Sigmoid colon (tissue), 7 donors: ENCODE results near the gene ENTR1. TPM values are rescaled to one million over a fixed set of nuclear protein-coding genes. Genes with fewer than 3 reads are reported as not detected.

Source experiments
- DNase-seq: peaks from one replicate; pipeline ENCODE4 v3.0.0-alpha.2; 2019
- H3K27ac ChIP-seq, 4 donors: fragments of 200-600 bp; sonication (generic); one replicate each; pipeline ENCODE4 v1.5.1; 2016 to 2019; ENCODE audit warnings: mild to moderate bottlenecking in 1 of 4
- H3K27me3 ChIP-seq, 3 donors: fragments of 200-600 bp; sonication (generic); one replicate each; pipeline ENCODE4 v1.5.1; 2019; ENCODE audit warnings: mild to moderate bottlenecking in 1 of 3
- H3K36me3 ChIP-seq, 4 donors: fragments of 200-600 bp; sonication (generic); one replicate each; pipeline ENCODE4 v1.5.1; 2016 to 2019
- H3K4me1 ChIP-seq, 4 donors: fragments of 200-600 bp; sonication (generic); one replicate each; pipeline ENCODE4 v1.5.1; 2017 to 2019
- H3K4me3 ChIP-seq, 4 donors: fragments of 200-600 bp; sonication (generic); one replicate each; pipeline ENCODE4 v1.5.1; 2017 to 2019; ENCODE audit warnings: mild to moderate bottlenecking in 2 of 4, moderate library complexity in 1 of 4
- H3K9me3 ChIP-seq, 4 donors: fragments of 200-600 bp in 3 of 4; sonication (generic) in 3 of 4; one replicate each; pipeline versions ENCODE4 v1.5.1 to v1.6.1; 2013 to 2019
- EP300 ChIP-seq, 4 donors: sonication (generic); formaldehyde crosslinking; IDR thresholded peaks; one replicate each; pipeline ENCODE4 v1.6.1; 2017; ENCODE audit warnings: antibody characterized with exemption in 4 of 4
- POLR2A ChIP-seq, 2 donors: fragments of 450-650 bp; IDR thresholded peaks; one replicate each; pipeline ENCODE4 v1.6.1; 2016; ENCODE audit warnings: antibody characterized with exemption in 2 of 2, mild to moderate bottlenecking in 2 of 2, moderate library complexity in 2 of 2
- POLR2AphosphoS5 ChIP-seq, 4 donors: sonication (generic); formaldehyde crosslinking; IDR thresholded peaks; one replicate each; pipeline ENCODE4 v1.6.1; 2017; ENCODE audit warnings: antibody characterized with exemption in 4 of 4
- WGBS, 2 donors: extraction: QIAGEN DNeasy Blood & Tissue Kit; methylation state at CpG; one replicate each; pipeline ENCODE4 v1.1.7; 2013; 5-methylcytosine and 5-hydroxymethylcytosine counted together
- intact Hi-C: fragments of 100-400 bp; cut with DNase I; formaldehyde crosslinking; loops from one replicate; pipeline ENCODE4 v1.15.1; 2023
- polyA plus RNA-seq, 3 donors: library from polyadenylated mRNA; stranded (reverse); fragments of 200-250 nt; gene quantifications; one replicate each; pipeline ENCODE4 v1.2.3, GENCODE V29; 2013
- total RNA-seq, 4 donors: library from RNA; depleted of rRNA; stranded (reverse); fragments of >200 nt; gene quantifications; one replicate each; pipeline ENCODE4 v1.1.0, GENCODE V29; 2016
- TF ChIP-seq, protein P1 (sequence below), 4 experiments: fragments of 450-650 bp in 3 of 4; fragments of 200-600 bp in 1 of 4; IDR thresholded peaks; one replicate each; pipeline ENCODE4 v1.5.1; 2016 to 2019; ENCODE audit warnings: antibody characterized with exemption in 4 of 4, mild to moderate bottlenecking in 3 of 4, moderate library complexity in 2 of 4
- donor health status: healthy with polysubstance abuse.
- donor health status: Bipolar disorder and iron deficiency.
- donor health status: healthy.

The ENTR1 gene
- total and polyA plus RNA-seq, 7 donors, result 16.2 to 47.2 (median 30.6) TPM

DNA sequence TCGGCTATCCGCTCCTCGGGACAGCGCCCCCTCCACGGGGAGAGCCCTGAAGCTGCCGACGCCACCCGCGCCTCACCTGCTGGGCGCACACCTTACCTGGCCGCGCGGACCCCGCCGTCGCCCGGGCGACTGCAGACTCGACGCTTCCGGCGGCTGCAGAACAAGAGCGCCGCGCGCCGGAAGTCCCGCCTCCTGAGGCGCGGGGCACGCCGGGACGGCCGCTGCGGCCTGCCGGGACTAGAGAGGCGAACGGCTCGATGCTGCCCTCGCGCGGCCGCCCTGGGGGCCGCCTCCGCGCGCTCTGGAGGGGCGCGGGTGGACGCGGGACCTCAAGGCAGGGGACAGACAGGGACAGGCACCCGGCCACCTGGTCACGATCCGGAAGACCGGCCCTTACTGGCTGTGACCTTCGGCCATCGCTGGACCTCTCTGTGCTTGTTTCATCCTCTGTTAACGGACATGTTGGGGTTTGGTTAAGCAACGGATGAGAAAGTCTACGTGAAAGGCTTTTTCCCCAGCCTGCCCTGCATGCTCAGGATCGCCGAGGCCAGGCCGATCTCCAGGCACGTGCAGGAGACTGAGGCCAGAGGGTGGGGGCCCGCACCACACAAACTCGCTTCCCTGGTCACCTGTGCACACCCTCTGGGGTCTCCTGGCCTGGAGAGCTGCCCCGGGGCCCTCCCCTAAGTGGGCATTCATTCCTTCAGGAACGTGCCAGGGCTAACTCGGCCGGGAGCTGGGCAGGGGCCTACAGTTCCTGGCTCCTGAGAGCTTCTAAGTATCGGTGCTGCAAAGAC, 10.2 kb downstream of the ENTR1 start, which contains the start of gene SNAPC4:
Gene SNAPC4 (minus strand): TSS at position 133 of the 797 bp plus-strand sequence. CDS start 1,742 bp downstream, outside the sequence.
- H3K9me3 ChIP-seq, result no peaks in the 10 kb centered on the region
- TF ChIP-seq POLR2AphosphoS5 (IDR thresholded peaks at IDR 0.05) (peak in 3 of 4 donors; percentile 31 to 71 (median 71)), EP300 (IDR thresholded peaks at IDR 0.05) (no peak), POLR2A (IDR thresholded peaks at IDR 0.05) (peak; percentile 12 to 32)
- TF ChIP-seq, protein P1, sequence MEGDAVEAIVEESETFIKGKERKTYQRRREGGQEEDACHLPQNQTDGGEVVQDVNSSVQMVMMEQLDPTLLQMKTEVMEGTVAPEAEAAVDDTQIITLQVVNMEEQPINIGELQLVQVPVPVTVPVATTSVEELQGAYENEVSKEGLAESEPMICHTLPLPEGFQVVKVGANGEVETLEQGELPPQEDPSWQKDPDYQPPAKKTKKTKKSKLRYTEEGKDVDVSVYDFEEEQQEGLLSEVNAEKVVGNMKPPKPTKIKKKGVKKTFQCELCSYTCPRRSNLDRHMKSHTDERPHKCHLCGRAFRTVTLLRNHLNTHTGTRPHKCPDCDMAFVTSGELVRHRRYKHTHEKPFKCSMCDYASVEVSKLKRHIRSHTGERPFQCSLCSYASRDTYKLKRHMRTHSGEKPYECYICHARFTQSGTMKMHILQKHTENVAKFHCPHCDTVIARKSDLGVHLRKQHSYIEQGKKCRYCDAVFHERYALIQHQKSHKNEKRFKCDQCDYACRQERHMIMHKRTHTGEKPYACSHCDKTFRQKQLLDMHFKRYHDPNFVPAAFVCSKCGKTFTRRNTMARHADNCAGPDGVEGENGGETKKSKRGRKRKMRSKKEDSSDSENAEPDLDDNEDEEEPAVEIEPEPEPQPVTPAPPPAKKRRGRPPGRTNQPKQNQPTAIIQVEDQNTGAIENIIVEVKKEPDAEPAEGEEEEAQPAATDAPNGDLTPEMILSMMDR (IDR thresholded peaks at IDR 0.05), result peak; percentile 49 to 95 (median 62)
- 4 to 7% methylated on average over 71 of the region's 71 CpGs for WGBS, 2 donors
- peaks cover 6 to 56% (median 18%) of the 10 kb centered on the region in 4 donors for H3K36me3 ChIP-seq
- peak; percentile 91 for DNase-seq
- peak within 1 kb of the TSS; percentile 70 to 99 (median 94) for H3K4me3 ChIP-seq
- H3K27me3 ChIP-seq, result no peaks in the 10 kb centered on the region
- peaks cover 0 to 29% (median 21%) of the 10 kb centered on the region in 4 donors for H3K4me1 ChIP-seq
- intact Hi-C loops, result loop anchor here (1.0 kb wide), 2 partner anchors 37 to 61 kb away; partner anchors contain the start of gene DNLZ
- peak within 1 kb of the TSS; percentile 44 to 76 (median 65) for H3K27ac ChIP-seq

DNA sequence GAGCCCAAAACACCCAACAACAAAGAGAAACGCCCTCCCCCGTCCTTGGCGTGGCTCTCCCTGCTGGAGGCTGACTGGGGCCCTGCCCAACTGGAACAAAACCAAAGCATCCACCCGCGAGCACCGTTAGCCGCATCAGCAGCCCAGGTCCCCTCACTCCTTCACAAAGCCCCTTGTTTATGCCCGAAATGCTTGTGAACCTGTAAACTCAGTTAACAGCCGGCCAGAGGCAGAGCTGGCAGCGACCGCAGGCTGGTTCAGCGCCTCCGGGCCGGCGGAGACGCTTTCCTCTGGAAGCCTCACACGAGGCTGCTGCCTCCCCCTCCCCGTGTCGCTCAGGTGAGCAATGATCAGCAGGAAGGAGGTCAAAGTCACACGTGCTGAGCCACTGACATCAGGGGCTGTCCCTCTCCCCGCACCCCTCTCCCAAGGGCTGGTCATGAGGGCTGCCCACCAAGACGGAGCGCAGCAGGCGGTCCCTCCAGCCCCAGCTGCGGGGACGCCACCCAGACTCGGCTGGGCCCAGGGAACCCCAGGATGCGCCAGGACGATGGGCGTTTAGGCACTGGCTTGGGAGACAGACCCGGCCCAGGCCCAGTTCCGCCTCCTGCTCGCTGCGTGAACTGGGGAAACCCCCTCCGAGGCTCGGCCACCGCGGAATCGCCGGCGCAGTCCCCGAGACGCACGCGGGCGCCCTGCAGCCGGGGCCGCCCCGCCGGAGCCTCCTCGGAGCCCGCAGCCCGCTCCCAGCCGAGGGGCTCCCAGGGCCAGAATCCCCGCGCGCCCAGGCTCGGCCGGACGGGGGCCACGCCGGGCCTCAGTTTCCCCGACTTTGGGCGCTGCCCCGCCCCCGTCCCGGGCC, 11.0 kb downstream of the ENTR1 start:
- Histone ChIP-seq H3K36me3 (peaks cover 8 to 56% (median 18%) of the 10 kb centered on the region in 4 donors), H3K4me1 (peaks cover 0 to 29% (median 21%) of the 10 kb centered on the region in 4 donors), H3K27ac (peak overlapping the region; percentile 44 to 76 (median 65)), H3K9me3 (no peaks in the 10 kb centered on the region), H3K4me3 (peak overlapping the region; percentile 70 to 99 (median 94)), H3K27me3 (no peaks in the 10 kb centered on the region)
- intact Hi-C loops, result loop anchor here (1.0 kb wide), 2 partner anchors 36 to 60 kb away; partner anchors contain the start of gene DNLZ
- TF ChIP-seq POLR2AphosphoS5 (IDR thresholded peaks at IDR 0.05), result no peak
- TF ChIP-seq POLR2A (IDR thresholded peaks at IDR 0.05), result no peak
- TF ChIP-seq, protein P1 (IDR thresholded peaks at IDR 0.05), result no peak
- no peak for TF ChIP-seq EP300 (IDR thresholded peaks at IDR 0.05)
- 1% methylated on average over 67 of the region's 67 CpGs for WGBS, 2 donors
- no peak for DNase-seq

DNA sequence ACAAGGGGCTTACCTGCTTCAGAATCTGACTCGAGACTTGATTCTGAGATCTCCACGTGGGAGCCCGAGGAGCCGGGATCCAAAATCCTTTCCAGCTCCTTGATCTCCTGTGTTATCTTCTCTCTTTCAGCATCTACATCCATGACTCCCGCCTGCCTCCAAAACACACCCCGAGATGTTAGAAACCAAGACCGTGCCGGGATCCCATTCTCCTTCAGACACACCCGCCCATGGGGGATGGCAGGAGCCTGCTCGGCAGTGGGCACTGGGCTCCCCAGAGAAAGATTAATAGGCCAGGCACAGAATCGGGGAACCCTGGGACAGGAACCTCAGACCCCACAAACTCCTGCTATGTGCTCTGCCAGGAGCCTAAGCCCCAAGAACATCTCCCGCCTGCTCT, 12.1 kb downstream of the ENTR1 start:
- DNase-seq, result no peak
- Histone ChIP-seq H3K9me3 (no peaks in the 10 kb centered on the region), H3K4me3 (no peak overlapping the region), H3K27me3 (no peaks in the 10 kb centered on the region), H3K4me1 (peaks cover 0 to 29% (median 21%) of the 10 kb centered on the region in 4 donors), H3K27ac (no peak overlapping the region), H3K36me3 (peaks cover 19 to 58% (median 27%) of the 10 kb centered on the region in 4 donors)
- WGBS, 2 donors, result 95 to 97% methylated on average over 12 of the region's 12 CpGs
- no peak for TF ChIP-seq EP300 (IDR thresholded peaks at IDR 0.05)
- TF ChIP-seq, protein P1 (IDR thresholded peaks at IDR 0.05), result no peak
- TF ChIP-seq POLR2AphosphoS5 (IDR thresholded peaks at IDR 0.05), result no peak
- TF ChIP-seq POLR2A (IDR thresholded peaks at IDR 0.05), result no peak
- intact Hi-C loops, result no loop called here

DNA sequence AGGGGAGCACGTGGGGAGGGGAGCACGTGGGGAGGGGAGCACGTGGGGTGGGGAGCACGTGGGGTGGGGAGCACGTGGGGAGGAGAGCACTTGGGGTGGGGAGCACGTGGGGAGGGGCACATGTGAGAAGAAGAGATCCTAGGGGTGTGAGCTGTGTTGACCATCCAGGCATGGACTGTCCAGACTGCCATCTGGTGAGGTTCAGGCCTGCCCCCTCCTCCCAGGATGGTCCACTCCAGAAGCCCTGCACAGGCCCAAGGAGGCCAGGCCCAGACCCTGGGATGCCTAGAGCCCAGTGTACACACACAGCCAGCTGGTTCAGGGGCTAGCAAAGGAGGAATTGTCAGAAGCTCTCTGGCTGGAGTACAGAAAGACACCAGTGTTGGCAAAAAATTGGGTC, 12.8 kb downstream of the ENTR1 start:
- WGBS, 2 donors, result 73 to 87% methylated on average over 6 of the region's 6 CpGs
- TF ChIP-seq EP300 (IDR thresholded peaks at IDR 0.05) (no peak), POLR2AphosphoS5 (IDR thresholded peaks at IDR 0.05) (no peak), POLR2A (IDR thresholded peaks at IDR 0.05) (no peak)
- TF ChIP-seq, protein P1 (IDR thresholded peaks at IDR 0.05), result no peak
- Histone ChIP-seq H3K9me3 (no peaks in the 10 kb centered on the region), H3K4me3 (no peak overlapping the region), H3K27me3 (no peaks in the 10 kb centered on the region), H3K27ac (no peak overlapping the region), H3K36me3 (peaks cover 19 to 63% (median 33%) of the 10 kb centered on the region in 4 donors), H3K4me1 (peaks cover 0 to 29% (median 21%) of the 10 kb centered on the region in 4 donors)
- intact Hi-C loops, result no loop called here
- DNase-seq, result no peak
